Measurements from ENCODE around the gene CUBN.

Gene CUBN

DNA sequence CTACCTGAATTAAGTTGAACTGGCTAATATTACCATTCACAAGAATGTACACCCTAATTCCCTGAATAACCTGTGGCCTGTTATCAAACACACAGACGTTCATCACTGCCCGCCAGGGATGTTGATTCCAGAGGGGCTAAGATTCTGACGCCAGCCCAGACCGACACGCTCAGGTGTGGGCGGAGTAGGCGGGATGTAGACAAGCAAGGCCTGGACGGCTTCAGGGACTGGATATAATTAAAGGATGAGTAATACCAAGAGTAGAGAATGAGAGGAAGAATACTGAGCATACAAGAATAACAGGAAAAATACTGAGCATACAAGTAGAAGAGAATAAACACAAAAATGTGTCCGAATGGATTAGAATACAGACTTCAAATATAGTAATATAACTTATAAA lies 29.0 kb downstream of the CUBN start:
- no peak for DNase-seq

DNA sequence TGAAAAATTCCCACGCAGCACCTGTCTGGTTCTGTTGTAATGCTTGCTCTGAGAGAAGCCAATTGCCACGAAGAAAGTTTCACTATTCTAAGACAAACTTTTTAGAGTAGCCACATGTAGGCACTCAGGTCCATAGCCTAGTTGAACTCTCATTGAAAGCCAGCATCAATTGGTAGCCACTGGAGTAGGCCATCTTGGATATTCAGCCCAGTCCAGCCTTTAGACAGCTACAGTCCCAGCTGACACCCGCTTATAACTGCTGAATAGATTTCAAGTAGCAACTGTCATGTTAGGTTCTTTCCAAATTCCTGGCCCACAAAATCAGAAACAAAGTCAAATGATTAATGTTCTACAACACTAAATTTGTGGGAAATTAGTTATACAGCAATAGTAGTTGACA lies 31.6 kb downstream of the CUBN start:
- no peak for DNase-seq

- DNase-seq = no peak
Measured at GRCh38 chr10:17094844-17095243, 34.8 kb downstream of the CUBN start.

DNA sequence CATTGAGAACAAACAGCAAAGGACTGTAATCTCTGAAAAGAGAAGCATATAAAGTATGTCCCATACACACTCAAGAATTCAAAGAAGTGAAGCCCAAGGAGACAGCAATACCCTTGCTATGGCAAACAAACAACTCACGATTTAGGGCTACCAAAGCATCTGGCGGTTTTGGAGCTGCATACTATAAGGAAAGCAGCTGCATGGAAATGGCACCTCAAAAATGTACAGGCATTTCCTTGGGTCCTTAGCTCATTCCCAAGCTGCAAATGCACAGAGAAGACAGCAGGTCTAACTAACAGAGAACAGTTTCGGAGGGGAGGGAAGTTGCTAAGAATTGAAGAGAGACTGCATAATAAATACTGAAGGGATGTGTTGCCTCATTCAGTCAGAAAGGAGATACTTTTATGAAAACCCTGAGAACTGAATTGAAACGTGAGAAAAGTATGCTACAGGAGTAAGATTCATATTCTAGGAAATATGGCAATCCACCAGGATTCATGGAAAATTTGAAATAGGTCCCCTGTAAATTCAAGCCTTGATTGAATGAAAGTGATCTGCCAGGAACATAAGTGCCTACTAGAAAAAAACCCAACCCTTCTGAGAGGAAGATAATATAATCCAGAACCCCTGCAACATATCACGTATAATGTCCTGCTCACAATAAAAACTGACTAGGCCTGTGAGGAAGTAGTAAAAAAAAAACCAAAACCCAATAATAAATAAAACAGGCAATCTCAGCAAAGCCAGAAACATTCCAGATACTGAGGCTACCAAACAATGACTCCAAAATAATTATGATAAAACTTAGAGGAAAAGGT lies 36.4 kb downstream of the CUBN start:
- no peak for DNase-seq

DNA sequence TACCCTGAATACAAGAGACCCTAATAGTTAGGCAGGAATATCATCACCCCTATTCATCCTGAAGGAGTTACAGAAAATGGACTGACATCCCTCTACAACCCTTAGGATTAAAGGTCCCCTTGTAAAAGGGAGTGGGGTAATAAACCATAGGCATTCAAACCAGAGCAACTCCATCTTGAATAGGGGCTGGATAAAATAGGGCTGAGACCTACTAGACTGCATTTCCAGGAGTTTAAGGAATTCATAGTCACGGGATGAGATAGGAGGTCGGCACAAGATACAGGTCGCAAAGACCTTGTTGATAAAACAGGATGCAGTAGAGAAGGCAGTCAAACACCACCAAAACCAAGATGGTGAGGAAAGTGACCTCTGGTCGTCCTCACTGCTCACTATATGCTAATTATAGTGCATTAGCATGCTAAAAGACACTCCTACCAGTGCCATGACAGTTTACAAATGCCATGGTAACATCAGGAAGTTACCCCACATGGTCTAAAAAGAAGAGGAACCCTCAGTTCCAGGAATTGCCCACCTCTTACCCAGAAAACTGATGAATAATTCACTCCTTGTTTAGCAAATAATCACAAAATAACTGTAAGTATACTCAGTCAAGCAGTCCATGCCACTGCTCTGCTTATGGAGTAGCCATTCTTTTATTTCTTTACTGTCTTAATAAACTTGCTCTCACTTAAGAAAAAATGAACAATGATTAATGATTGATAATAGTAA lies 37.2 kb downstream of the CUBN start:
- no peak for DNase-seq

DNA sequence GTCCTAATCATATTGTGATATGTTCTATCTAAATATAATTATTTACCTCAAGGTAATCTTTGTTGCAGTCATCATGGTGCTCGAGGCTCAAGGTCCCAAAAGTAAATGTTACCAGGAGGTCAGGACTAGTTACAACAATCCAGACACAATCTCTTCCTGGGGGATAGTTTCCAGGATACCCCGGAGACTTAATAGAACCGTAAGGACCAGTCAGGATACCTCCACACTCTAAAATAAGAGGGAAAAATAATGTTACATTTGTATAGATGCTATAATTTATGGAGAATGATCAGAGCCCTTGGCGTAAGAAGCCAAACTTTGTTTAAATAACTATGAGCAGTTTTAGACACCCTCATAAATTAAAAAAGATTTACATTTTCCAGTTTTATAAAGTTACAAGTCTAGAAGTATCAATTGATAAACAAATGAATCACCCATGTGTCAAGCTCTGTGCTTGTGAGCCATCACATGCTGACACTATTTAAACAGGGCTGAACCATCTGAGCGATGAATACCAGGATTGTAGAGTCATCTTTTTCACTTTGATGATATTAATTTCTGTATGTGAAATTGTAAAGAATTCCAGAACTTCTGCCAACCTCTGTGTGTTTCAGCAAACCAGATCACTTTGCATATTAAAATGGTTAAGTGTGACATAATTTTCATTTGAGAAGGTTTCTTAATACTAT lies 41.3 kb downstream of the CUBN start:
- DNase-seq = no peak

DNA sequence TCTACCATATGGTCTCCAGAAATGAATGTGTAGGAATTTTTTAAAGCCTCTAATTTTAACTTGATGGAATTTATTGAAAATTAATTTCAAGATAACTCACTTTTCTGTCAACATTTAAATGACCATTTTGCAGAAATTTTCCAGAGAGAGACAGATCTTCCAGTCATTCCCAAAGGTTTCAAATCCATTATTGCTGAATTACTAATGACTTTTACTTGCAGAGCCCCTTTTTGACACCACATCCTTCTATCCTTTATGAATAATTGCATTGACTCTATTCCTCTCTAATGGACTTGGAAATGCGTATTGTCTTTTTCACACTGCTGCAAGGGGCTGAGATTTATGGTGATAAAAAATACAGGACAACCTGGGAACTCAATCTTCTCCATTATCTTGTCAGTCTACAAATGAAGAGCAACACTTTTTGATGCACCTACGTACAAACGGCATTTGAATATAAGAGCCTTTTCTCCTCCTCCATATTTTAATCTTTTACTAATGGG lies 42.7 kb downstream of the CUBN start:
- DNase-seq = no peak

- no peak for DNase-seq
Measured at GRCh38 chr10:17085011-17085725, 44.4 kb downstream of the CUBN start.

DNA sequence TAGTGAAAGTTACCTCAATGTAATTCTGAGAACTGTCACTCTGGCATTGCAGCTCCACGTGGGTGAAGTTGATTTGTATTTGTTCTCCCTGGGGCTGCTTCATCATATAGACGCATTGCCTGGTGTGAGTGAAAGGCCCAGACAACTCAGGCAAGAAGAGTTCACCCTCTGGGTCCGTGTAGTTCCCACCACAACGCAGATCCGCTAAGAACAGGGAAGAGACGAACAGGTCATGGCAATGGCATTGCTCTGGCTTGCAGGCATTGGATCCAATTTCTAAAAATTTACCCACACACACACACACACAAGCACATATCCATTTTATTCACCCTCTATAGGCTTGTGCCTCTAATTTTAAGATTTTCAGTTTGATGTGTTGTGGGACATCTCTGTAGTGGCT lies 45.4 kb downstream of the CUBN start:
- no peak for DNase-seq

DNA sequence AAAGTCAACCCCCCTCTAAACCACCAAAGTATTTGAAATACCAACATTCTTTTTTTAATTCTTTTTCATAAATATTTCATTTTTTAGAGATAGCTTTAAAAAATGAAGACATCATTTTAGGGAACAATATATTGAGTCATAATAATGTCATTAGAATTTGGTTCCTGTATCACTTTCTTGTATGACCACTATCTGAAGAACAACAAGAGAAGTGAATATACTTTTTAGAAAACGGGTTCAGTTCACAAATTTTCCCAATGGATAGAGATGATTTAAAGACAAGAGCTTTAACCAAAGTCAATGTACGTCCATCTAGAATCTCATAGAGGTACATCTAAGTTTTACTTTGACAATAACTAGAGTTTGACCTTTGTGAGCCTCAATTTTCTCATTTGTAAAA lies 48.2 kb downstream of the CUBN start:
- DNase-seq = no peak

DNA sequence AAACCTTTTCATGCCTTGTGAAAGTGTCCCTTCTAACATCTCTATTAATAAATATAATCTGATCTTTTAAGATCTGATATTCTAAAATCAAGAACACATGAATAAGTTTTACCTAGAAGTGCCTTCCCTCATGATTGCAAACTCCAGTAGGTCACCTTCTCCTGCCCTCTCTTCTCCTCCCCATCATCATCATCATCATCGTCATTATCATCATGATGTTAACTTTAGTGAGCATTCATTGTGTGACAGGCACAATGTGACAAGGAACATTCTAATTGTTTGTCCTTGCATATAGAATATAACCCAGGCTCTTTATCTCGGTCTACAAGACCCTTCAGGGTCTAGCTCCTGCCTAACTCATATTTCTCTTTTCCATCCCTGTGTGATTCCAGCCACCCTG lies 51.7 kb downstream of the CUBN start:
- DNase-seq = no peak

- no peak for DNase-seq
Measured at GRCh38 chr10:17077346-17077781, 52.2 kb downstream of the CUBN start.

DNA sequence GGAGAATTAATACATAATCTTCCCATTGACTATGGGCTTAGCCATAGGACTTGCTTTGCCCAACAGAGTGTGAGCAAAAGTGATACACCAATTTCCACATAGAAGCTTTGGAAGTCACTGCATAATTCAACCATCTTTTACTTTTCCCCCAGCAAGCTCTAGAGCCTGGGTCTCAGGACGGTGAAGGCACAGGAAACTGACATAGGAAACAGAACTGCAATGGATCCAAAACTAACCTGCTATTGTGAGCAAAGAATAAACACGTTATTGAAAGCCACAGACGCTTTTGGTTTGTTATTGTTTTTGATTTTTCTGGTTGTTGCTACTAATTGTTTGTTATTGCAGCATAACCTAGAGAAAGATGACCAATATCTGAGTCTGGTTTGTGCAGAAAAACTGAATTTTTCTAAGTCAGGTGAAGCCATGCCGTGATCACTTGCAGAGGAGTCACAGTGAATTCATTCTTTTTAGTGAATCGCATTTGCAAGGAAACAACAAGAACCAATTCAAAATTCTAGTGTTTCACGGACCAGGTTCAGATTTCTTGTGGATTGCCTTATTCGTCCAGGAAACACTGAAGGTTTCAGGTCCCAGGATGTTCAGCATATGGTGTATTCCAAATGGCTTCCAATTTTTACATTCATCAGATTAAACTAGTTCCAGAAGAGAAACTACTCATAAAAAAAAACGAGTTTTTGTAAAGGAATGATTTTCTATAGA lies 52.8 kb downstream of the CUBN start:
- DNase-seq = no peak

GRCh38 chr10:17075533-17076359 lies 53.9 kb downstream of the CUBN start:
- DNase-seq = no peak

DNA sequence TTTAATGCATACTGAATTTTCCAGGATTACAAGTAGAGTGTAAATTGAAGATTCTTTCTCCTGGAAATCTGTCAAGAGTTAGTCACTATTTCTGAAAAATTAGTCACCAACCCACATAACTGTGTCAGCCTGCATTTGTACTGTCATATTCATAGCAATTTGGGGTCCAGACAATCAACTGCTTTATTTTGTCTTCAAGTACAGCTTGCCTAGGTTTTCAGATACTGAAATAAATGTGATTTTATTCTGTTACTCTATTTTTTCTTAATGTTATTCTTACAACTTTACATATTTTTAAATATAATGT lies 55.1 kb downstream of the CUBN start:
- DNase-seq = no peak

- DNase-seq = no peak
Measured at GRCh38 chr10:17073725-17074540, 55.7 kb downstream of the CUBN start.

DNA sequence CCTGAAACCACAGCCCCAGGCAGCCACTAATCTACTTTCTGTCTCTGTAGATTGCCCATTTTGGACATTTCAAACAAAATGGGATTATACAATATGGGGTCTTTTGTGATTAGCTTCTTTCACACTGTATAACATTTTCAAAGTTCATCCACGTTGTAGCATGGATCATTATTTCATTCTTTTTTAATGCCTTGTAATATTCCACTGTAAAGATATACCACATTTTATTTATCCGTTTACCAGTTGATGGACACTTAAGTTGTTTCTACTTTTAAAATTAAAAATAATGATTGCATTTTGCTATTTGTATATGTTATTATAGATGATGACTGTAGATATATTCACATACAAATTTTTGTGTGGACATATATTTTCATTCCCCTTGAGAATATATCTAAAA lies 60.7 kb downstream of the CUBN start:
- DNase-seq = no peak

- DNase-seq = no peak
Measured at GRCh38 chr10:17067376-17068264, 62.0 kb downstream of the CUBN start.

DNA sequence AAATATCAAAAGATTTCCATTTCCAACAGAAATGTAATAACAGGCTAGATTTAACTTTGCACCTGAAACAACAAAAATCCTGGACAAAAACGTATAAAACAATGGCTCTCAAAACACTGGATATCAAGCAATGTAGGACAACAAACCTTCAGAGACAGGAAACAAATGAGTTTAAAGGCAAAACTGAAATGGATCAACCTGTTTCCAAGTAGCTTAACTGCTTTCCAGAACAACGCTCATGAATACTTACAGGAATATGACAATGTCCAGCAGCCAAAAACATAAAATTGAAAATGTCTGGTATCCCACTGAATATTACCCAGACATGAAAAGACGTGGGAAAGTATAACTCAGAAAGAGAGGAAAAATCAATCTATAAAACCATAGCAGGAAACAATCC lies 62.8 kb downstream of the CUBN start:
- no peak for DNase-seq

DNA sequence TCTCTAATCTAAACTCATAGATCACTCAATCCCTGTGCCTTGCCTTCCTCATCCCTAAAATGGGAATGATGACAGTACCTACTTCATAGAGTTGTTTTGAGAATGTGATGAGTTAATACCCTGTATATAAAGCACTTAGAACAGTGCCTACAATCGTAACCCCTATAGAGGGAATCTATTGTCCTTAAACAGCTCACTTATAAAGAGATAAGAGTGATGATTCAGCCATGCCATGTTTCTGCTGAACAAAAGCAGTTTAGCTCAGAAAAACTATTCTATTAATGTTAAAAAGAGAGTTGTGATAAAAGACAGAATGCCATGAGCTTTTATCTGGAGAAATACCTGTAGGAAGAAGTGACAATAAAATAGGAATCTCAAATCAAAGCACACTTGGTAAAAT lies 63.6 kb downstream of the CUBN start:
- DNase-seq = no peak

Data from NCI-H2081 treated with DMSO at 0.1 percent for 48 hours (cell line).